GM21381 (cell line): ENCODE results near the gene DIAPH3.
"Not testable (repeated sequence)": the region's sequence is repeated elsewhere in the genome, so short reads cannot be mapped to it uniquely, and the experiment has no call there.

Source experiments
- ATAC-seq: cut with Tn5 transposase; IDR thresholded peaks from one replicate; pipeline ENCODE4 v1.9.1; 2021; ENCODE audit warnings: mild to moderate bottlenecking, moderate library complexity; ENCODE audit not compliant: unreplicated experiment

Gene DIAPH3

GRCh38 chr13:60095300-60095699, 68.4 kb downstream of the DIAPH3 start:
- no peak for ATAC-seq

DNA sequence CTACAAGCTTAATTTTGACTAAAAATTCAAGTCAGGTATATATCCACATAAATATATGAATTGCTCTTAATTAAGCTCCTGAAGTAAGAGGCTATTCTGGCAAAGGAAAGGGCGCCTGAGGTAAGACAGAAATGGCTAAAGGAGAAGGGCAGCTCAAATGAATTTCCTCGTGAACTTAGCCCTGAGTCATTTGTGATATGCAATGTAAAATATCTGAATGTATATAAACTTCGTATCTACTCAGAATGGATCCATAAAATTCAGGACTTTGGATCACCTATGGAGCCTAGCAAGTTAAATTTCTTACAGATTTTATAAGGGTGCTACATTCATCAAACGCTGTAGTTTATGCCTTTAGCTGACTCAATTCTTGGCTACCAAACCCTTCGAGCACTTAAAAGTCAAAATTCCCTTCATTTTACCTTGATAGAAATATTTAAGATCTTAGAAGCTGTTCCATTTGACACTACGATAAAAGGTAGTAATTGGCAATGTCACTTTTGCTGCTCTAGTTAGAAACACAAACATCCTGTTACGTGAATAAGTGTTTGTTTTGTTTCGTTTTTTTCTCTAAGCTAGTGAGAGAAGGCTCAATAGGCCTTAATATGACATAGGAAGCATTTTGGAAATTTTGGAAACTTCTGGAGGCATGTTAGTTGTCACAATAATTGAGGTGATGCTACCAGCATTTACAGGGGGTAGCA, 69.2 kb downstream of the DIAPH3 start:
- no peak for ATAC-seq

GRCh38 chr13:60093425-60094019, 70.2 kb downstream of the DIAPH3 start:
- no peak for ATAC-seq

GRCh38 chr13:60091573-60091972, 72.2 kb downstream of the DIAPH3 start:
- ATAC-seq = no peak

DNA sequence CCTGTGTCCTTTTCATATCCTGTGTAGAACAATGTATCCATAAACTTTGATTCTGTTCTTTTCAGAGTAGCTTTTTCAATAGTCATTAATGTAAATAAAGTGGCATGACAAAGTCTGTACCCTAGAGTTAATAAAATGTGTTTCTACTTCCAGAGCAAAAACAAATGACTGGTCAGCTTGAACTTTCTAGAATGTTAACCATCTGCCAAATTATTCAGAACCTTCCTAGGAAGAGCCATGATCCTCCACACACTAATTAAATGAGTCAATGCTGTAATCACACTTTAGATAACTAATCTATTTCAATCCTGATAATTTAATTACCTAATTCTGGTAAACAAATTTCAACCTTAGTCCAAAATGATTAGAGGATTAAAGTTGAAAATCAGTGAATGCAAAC, 73.2 kb downstream of the DIAPH3 start:
- no peak for ATAC-seq

GRCh38 chr13:60083780-60084179, 79.9 kb downstream of the DIAPH3 start:
- not testable (repeated sequence) for ATAC-seq

DNA sequence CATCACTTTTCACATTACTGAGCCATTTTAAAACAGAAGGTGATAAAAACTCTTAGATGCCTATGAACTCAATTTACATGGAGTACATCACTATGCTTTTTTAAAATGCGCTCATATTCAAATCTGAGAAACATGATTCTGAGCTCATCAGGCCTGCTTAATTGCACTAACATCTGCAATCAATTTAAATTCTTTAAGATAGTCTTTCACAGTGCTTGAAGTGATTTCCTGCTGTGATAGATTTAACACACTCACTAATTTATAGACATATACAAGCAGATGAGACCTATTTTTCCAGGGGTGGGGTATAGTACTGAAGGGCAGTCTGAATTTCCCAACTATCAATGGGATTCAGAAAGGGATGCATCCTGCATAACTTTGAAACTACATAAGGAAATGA, 82.9 kb downstream of the DIAPH3 start:
- ATAC-seq = no peak

- ATAC-seq = no peak
These were observed 85.5 kb downstream of the DIAPH3 start for GRCh38 chr13:60078226-60078625.

- no peak for ATAC-seq
These were observed 87.9 kb downstream of the DIAPH3 start for GRCh38 chr13:60075850-60076249.

- ATAC-seq = no peak
These were observed 89.3 kb downstream of the DIAPH3 start for GRCh38 chr13:60074397-60074796.

- ATAC-seq = no peak
These were observed 97.5 kb downstream of the DIAPH3 start for GRCh38 chr13:60066226-60066625.

DNA sequence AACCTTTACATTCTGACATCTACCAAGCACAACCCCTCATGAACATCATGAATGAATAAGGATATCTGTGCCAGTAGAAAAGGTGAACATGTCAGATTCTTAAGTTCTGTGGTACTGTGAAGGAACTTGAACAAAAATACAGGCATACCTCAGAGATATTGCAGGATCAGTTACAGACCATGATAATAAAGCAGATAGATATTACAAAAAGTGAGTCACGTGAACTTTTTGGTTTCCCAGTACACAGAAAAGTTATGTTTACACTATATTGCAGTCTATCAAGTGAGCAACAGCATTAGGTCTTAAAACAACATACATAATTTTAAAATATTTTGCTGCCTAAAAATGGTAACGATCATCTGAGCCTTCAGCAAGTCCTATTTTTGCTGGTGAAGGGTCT, 101.2 kb downstream of the DIAPH3 start:
- ATAC-seq = no peak

- no peak for ATAC-seq
These were observed 102.0 kb downstream of the DIAPH3 start for GRCh38 chr13:60061737-60062136.

DNA sequence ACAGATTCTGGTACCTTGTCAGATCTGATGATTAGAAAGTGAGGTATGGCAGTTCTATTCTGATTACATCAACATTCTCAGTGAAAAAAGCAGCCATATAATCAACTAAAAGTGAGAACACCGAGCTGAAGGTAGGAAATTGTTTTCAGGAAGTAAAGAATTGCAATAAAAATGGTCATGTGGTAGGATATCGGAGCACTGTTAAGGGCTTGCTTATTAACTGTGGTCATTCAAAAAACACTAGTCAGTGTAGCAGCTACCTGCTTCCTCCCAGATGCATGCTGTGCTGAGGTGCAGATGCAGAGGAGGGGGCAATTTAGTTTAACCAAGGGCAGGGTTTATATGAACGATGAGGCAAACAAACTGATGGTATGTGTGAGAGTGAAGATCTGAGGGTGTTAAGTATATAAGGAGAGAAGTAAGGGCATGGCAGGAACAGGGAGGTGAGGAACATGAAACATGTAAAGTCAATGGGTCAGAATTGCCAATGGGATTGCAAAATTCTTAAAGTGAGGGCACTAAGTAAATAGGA, 111.9 kb downstream of the DIAPH3 start:
- ATAC-seq = no peak

GRCh38 chr13:60048353-60048752, 115.4 kb downstream of the DIAPH3 start:
- ATAC-seq = not testable (repeated sequence)

GRCh38 chr13:60047918-60048317, 115.8 kb downstream of the DIAPH3 start:
- ATAC-seq = no peak

DNA sequence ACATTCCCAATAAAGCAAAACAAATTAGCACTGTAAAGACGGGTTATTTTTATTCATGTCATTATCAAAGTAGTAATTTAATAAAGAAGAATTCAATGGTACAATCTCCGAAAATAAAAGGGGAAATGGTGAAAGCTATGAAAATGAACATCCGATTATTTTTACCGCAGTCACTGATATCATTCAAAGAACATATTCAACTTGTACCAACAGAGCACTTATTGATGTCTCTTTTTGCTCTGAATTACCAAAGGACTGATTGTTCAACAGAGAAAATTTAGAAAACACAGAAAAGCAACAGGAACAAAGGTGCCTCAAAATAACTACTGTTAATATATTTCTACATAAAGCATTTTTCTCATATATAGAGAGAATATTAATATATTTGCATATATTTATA, 119.4 kb downstream of the DIAPH3 start:
- no peak for ATAC-seq

DNA sequence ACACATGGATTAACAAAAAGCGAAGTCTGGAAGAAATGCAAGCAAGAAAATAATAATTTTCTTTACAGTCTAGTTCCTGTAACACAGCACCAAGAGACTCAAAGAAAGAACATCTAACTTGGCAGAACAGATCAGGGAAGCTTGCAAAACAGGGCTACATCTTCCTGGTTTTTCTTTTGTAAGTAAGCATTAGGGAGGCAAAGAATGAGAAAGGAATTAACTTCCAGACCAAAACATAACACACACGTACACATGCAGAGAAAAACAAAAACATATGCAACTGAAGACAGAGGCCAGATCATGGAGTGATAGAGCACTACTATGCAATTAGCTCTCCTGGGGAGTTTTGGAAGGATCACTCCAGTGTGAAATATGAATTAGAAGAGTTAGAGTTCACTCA, 120.5 kb downstream of the DIAPH3 start:
- no peak for ATAC-seq

GRCh38 chr13:60040668-60041067, 123.1 kb downstream of the DIAPH3 start:
- not testable (repeated sequence) for ATAC-seq

DNA sequence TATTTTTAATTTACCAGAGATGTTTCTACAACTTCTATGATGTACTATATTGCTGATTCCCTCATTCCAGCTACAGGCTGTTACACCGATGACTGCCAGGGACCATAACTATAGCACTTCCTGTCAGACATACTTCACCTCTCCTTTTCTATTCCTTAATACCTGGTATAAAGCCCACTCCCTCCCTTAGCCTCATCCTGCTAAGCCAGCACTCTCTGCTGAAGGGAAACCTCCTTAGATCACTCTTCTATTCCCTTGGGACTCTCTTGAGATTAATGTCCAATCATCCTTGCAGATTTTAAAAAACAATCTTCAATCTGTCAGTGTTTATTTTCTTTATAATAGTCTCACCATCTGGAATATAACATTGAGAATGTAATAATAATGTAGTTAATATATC, 127.9 kb downstream of the DIAPH3 start:
- ATAC-seq = no peak

DNA sequence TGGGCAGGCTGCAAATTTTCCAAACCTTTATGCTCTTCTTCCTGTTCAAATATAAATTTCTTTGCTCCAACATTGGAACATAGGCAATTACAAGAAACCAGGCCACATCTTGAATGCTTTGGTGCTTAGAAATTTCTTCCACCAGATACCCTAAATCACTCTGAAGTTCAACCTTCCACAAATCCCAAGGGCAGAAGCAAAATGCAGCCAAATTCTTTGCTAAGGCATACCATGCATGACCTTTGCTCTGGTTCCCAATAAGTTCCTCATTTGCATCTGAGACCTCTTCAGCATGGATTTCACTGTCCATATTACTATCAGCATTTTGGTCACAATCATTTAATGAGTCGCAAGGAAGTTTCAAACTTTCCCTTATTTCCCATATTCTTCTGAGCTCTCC, 130.9 kb downstream of the DIAPH3 start:
- ATAC-seq = no peak

DNA sequence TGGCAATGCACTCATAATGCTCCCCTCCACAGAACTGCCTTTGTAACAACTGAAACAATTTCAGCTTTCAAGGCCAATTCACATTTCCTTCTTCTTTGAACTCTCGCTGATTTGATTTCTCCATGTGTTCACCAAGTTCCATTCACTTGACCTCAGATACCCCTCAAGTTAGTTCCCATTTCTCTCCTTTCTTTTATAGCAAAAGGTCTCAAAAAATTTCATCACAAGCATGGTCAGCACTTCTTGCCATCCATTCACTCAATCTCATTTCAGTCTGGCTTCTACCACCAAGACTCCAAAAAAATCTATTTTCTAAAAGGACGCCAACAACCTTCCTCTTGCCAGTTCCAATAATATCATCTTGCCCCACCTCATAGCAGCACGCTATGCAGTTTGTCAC, 135.7 kb downstream of the DIAPH3 start:
- no peak for ATAC-seq

- ATAC-seq = no peak
These were observed 137.4 kb downstream of the DIAPH3 start for GRCh38 chr13:60026286-60026685.
